Measurements from ENCODE around the gene SLC16A3.
"Not testable (repeated sequence)": the region's sequence is repeated elsewhere in the genome, so short reads cannot be mapped to it uniquely, and the experiment has no call there.

SLC16A3 gene
- 28.8 to 34.0 (median 31.3) reads per million in 4 experiments for total RNA-seq

- DNase-seq: peak; percentile 41
Observed at GRCh38 chr17:82228842-82229697, at the start of gene SLC16A3. Gene SLC16A3 (plus strand): TSS chr17:82229042. CDS start chr17:82236009, 6,967 bp downstream.

- DNase-seq: no peak
Observed at GRCh38 chr17:82179412-82179811, 49.4 kb upstream of the SLC16A3 start.

GRCh38 chr17:82179946-82180475 is 48.8 kb upstream of the SLC16A3 start:
- DNase-seq: no peak

GRCh38 chr17:82180776-82181528 is 47.9 kb upstream of the SLC16A3 start:
- no peak for DNase-seq

- DNase-seq: no peak
Observed at GRCh38 chr17:82184761-82185160, 44.1 kb upstream of the SLC16A3 start.

- no peak for DNase-seq
Observed at GRCh38 chr17:82186221-82186620, 42.6 kb upstream of the SLC16A3 start.

- no peak for DNase-seq
Observed at GRCh38 chr17:82187500-82187899, 41.3 kb upstream of the SLC16A3 start.

- no peak for DNase-seq
Observed at GRCh38 chr17:82188001-82188961, 40.6 kb upstream of the SLC16A3 start.

GRCh38 chr17:82193050-82193449 is 35.8 kb upstream of the SLC16A3 start:
- not testable (repeated sequence) for DNase-seq

GRCh38 chr17:82193520-82194220 is 35.2 kb upstream of the SLC16A3 start:
- DNase-seq: no peak

GRCh38 chr17:82194765-82195164 is 34.1 kb upstream of the SLC16A3 start:
- no peak for DNase-seq

- no peak for DNase-seq
Observed at GRCh38 chr17:82195675-82196672, 32.9 kb upstream of the SLC16A3 start.

- no peak for DNase-seq
Observed at GRCh38 chr17:82198092-82198491, 30.8 kb upstream of the SLC16A3 start.

GRCh38 chr17:82199496-82199895 is 29.3 kb upstream of the SLC16A3 start:
- no peak for DNase-seq

- no peak for DNase-seq
Observed at GRCh38 chr17:82200135-82200534, 28.7 kb upstream of the SLC16A3 start.

GRCh38 chr17:82200743-82201497 is 27.9 kb upstream of the SLC16A3 start:
- DNase-seq: peak; percentile 42

GRCh38 chr17:82201498-82201910 is 27.3 kb upstream of the SLC16A3 start:
- no peak for DNase-seq

- DNase-seq: no peak
Observed at GRCh38 chr17:82202981-82203380, 25.9 kb upstream of the SLC16A3 start.

- no peak for DNase-seq
Observed at GRCh38 chr17:82203920-82204319, 24.9 kb upstream of the SLC16A3 start.

Data from effector CD8-positive, alpha-beta T cell (primary cell).